Parietal lobe (tissue), 1 donor: Measurements from ENCODE around the gene PLA2G7. TPM values are rescaled to one million over a fixed set of nuclear protein-coding genes. Genes with fewer than 3 reads are reported as not detected.

Experiments used
- total RNA-seq: library from RNA; depleted of rRNA; stranded (reverse); fragments of >200 nt; gene quantifications from one replicate; pipeline ENCODE4 v1.2.3, GENCODE V29; 2014

The PLA2G7 gene
- 1.9 TPM for total RNA-seq

DNA sequence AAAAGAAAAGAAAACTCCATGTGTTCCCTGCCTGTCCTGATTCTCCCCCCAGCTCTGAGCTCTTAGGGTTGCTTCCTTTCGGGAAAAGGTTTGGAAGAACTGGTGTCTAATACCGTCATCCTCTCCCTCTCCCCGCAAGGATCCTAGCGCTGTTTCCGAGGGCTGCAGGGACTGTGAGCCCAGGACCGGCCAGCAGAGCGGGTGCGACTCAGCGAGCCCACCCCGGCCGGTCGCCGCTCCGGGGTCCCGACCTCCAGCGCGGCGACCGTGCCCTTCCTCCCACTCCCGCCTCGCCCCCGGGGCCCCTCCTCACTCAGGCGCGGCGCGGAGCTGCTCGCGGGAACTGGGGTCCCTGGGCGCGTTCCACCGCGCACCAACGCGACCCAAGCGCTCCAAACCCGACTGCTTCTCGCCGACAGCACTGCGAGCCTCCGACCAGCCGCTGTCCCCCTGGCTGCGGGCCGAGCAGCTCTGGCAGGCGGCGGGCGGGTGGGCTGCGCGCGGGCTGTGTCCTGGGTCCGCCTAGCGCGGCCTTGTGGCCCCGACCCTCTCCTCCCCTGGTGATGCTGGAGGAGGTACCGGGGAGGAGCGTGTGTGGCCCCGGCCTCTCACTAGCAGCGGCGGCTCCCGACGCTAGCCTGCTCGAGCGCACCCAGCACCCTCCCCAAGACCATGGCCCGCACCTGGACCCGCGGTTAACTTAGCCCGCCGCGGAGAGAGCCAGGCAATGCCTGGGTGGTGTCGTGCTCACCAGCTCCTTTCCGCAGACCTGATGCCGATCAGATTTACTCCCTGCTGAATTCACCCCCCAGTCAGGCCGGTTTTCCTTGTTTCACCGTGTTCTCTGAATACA is at the start of gene PLA2G7:
Gene PLA2G7 (minus strand): TSS at position 509 of the 853 bp plus-strand sequence. CDS start 12,484 bp downstream, outside the sequence.

DNA sequence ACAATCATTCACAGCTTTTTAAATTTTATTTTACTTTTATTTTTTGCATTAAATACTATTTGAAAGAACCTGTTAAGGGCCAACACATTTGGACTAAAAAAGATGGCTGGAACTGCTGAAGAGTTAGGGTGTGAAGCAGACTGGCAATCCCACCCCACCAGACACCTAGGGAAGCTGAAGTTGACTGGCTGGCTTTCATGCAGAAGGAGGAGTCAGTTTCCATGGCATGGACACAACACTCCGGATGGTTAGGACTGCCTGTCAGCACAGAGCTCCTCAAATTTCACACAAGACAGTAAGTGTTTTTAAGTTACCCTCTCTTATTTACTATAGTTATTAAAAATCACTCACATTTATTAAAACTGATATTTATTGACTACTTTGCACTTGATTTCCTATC is 11.5 kb upstream of the PLA2G7 start, which contains the start of gene ANKRD66:
Gene ANKRD66 (plus strand): TSS at position 238 of the 400 bp plus-strand sequence. CDS start 5,016 bp downstream, outside the sequence.

DNA sequence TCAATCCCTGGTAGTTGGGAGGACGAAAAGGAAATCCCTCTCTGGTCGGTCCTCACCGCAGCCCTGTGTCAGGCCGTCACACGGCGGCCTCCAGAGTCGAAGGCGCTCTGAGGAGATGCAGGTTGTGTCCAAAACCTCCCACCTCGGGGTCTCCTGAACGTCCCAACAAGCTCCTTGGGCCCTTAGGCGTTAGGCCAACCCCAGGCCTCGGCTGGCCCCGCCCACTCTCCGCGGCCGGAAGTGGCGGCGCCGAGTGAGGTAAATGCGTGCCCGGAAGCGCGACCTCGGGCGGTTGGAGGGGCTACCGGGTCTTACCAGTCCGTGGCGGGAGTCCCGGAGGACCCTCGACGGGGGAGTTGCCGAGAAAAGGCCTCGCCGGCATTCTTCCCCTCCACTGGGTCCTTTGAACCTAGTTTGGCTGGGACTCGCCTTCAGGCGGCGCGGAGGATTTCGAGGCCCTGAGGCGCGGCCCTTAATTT is 47.5 kb downstream of the PLA2G7 start, which contains the start of gene TDRD6:
Gene TDRD6 (plus strand): TSS at position 267 of the 479 bp plus-strand sequence. CDS start 244 bp downstream, outside the sequence.

Other genes starting within 250 kb of the PLA2G7 start
- 7.5 TPM for gene RCAN2, start 243.9 kb downstream of the PLA2G7 start, total RNA-seq
- 3.1 TPM for gene CYP39A1, start 82.6 kb downstream of the PLA2G7 start, total RNA-seq
- gene SLC25A27, start 82.4 kb downstream of the PLA2G7 start, total RNA-seq: 57.6 TPM
- 2.5 TPM for gene TDRD6, start 47.5 kb downstream of the PLA2G7 start, total RNA-seq
- 0.31 TPM for gene ANKRD66, start 11.6 kb upstream of the PLA2G7 start, total RNA-seq
- gene MEP1A, start 58.0 kb upstream of the PLA2G7 start, total RNA-seq: not detected
- 11.3 TPM for gene ADGRF5, start 186.6 kb upstream of the PLA2G7 start, total RNA-seq